ENCODE results near the gene RGS7. TPM values are rescaled to one million over a fixed set of nuclear protein-coding genes. Genes with fewer than 3 reads are reported as not detected.
"Not testable (repeated sequence)": the region's sequence is repeated elsewhere in the genome, so short reads cannot be mapped to it uniquely, and the experiment has no call there.

Gene RGS7
- polyA plus RNA-seq, 4 donors: 5.5 to 31.0 (median 6.9) TPM

- DNase-seq (ENCODE audit: low read depth in 4 of 4, low spot score in 3 of 4): no peak
Measured at GRCh38 chr1:240804475-240804874, 552.5 kb downstream of the RGS7 start.

GRCh38 chr1:240803151-240803550 is 553.9 kb downstream of the RGS7 start:
- no peak for DNase-seq (ENCODE audit: low read depth in 4 of 4, low spot score in 3 of 4)

- no peak for DNase-seq (ENCODE audit: low read depth in 4 of 4, low spot score in 3 of 4)
Measured at GRCh38 chr1:240802271-240802670, 554.7 kb downstream of the RGS7 start.

GRCh38 chr1:240801442-240801841 is 555.6 kb downstream of the RGS7 start:
- no peak for DNase-seq (ENCODE audit: low read depth in 4 of 4, low spot score in 3 of 4)

GRCh38 chr1:240800291-240800690 is 556.7 kb downstream of the RGS7 start:
- no peak for DNase-seq (ENCODE audit: low read depth in 4 of 4, low spot score in 3 of 4)

- DNase-seq (ENCODE audit: low read depth in 4 of 4, low spot score in 3 of 4): no peak
Measured at GRCh38 chr1:240797050-240797449, 560.0 kb downstream of the RGS7 start.

- no peak for DNase-seq (ENCODE audit: low read depth in 4 of 4, low spot score in 3 of 4)
Measured at GRCh38 chr1:240794046-240794843, 562.8 kb downstream of the RGS7 start.

GRCh38 chr1:240792915-240793529 is 564.0 kb downstream of the RGS7 start:
- no peak for DNase-seq (ENCODE audit: low read depth in 4 of 4, low spot score in 3 of 4)

- no peak for DNase-seq (ENCODE audit: low read depth in 4 of 4, low spot score in 3 of 4)
Measured at GRCh38 chr1:240790856-240791255, 566.1 kb downstream of the RGS7 start.

GRCh38 chr1:240786880-240787279 is 570.1 kb downstream of the RGS7 start:
- no peak for DNase-seq (ENCODE audit: low read depth in 4 of 4, low spot score in 3 of 4)

- no peak for DNase-seq (ENCODE audit: low read depth in 4 of 4, low spot score in 3 of 4)
Measured at GRCh38 chr1:240784776-240785175, 572.2 kb downstream of the RGS7 start.

- not testable (repeated sequence) for DNase-seq (ENCODE audit: low read depth in 4 of 4, low spot score in 3 of 4)
Measured at GRCh38 chr1:240783728-240784137, 573.3 kb downstream of the RGS7 start.

GRCh38 chr1:240776237-240776636 is 580.8 kb downstream of the RGS7 start:
- no peak for DNase-seq (ENCODE audit: low read depth in 4 of 4, low spot score in 3 of 4)

GRCh38 chr1:240772131-240772530 is 584.9 kb downstream of the RGS7 start:
- DNase-seq (ENCODE audit: low read depth in 4 of 4, low spot score in 3 of 4): no peak

- DNase-seq (ENCODE audit: low read depth in 4 of 4, low spot score in 3 of 4): no peak
Measured at GRCh38 chr1:240771450-240771849, 585.6 kb downstream of the RGS7 start.

GRCh38 chr1:240768979-240769378 is 588.0 kb downstream of the RGS7 start:
- no peak for DNase-seq (ENCODE audit: low read depth in 4 of 4, low spot score in 3 of 4)

GRCh38 chr1:240766831-240767230 is 590.2 kb downstream of the RGS7 start:
- no peak for DNase-seq (ENCODE audit: low read depth in 4 of 4, low spot score in 3 of 4)

GRCh38 chr1:240765732-240766363 is 591.2 kb downstream of the RGS7 start:
- DNase-seq (ENCODE audit: low read depth in 4 of 4, low spot score in 3 of 4): no peak

- no peak for DNase-seq (ENCODE audit: low read depth in 4 of 4, low spot score in 3 of 4)
Measured at GRCh38 chr1:240763771-240764170, 593.2 kb downstream of the RGS7 start.

GRCh38 chr1:240763095-240763494 is 593.9 kb downstream of the RGS7 start:
- DNase-seq (ENCODE audit: low read depth in 4 of 4, low spot score in 3 of 4): not testable (repeated sequence)

- not testable (repeated sequence) for DNase-seq (ENCODE audit: low read depth in 4 of 4, low spot score in 3 of 4)
Measured at GRCh38 chr1:240762471-240762987, 594.5 kb downstream of the RGS7 start.
